Skeletal muscle cell (primary cell): ENCODE measurements around the gene PDPK1.

Source experiments
- DNase-seq: peaks from one replicate; pipeline ENCODE4 v3.0.0-alpha.2; 2010; ENCODE audit warnings: low read depth
- H3K4me3 ChIP-seq: 2 replicates; pipeline ENCODE4 v1.5.1; 2011; ENCODE audit warnings: low read depth, mild to moderate bottlenecking, control low read depth, low read length, moderate library complexity

The PDPK1 gene

GRCh38 chr16:2519711-2520080, 18.1 kb upstream of the PDPK1 start:
- H3K4me3 ChIP-seq, result no peak overlapping the region

DNA sequence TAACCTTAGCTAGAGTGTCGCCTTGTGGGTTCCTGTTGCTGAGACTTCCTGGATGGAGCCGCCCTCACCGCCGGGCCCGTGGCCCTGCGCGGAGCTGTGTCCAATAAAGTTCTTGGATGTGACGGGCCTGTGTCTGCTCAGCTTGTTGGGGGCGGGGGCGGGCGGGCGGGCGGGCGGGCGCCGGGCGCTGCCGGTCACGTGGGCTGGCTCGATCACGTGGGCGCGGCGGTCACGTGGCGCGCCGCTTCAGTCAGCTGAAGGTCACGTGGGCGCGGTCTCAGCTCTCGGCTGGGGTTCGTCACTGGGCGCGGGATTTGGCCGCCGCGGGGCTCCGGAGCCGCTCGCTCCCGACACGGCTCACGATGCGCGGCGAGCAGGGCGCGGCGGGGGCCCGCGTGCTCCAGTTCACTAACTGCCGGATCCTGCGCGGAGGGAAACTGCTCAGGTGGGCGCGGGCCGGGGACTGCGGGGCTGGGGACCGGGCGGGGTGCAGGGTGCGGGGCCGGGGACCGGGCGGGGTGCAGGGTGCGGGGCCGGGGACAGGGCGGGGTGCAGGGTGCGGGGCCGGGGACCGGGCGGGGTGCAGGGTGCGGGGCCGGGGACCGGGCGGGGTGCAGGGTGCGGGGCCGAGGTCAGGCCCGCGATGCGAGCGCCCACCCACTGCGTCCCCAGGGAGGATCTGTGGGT, 17.6 kb upstream of the PDPK1 start, which contains the start of gene AMDHD2:
Gene AMDHD2, plus strand, starts transcription at position 275 of the 687 bp plus-strand sequence. Its CDS starts 88 bp downstream, at position 363.
- peak; percentile 77 for DNase-seq
- peak within 1 kb of the TSS; percentile 61 for H3K4me3 ChIP-seq

More at GRCh38 chr16:2519711-2520080, 18.1 kb upstream of the PDPK1 start:
- no peak for DNase-seq

- H3K4me3 ChIP-seq, result peak overlapping the region; percentile 61
- no peak for DNase-seq
Observed at GRCh38 chr16:2520784-2521531, 16.9 kb upstream of the PDPK1 start.

DNA sequence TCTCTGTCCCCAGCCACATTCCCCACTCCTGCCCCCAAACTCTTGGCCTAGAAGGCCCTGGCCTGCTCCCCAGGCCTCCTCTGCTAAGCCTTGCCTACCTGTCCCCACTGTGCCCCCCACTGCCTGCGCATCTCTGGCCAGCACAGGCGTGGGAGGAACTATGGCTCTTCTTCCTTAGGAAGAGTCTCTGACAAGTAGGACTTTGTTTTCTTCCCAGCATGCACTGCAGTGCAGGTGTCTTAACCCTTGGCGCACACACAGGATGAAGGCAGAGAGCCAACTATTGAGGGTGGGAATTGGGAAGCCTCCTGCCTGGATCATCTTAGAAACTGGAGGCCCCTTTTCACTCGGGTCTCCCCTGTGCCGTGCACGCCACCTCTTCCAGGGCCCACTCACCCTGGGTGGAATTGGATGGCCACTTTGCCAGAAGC, 14.0 kb upstream of the PDPK1 start:
- H3K4me3 ChIP-seq, result no peak overlapping the region
- no peak for DNase-seq

- DNase-seq, result no peak
- H3K4me3 ChIP-seq, result no peak overlapping the region
Observed at GRCh38 chr16:2524339-2524938, 13.4 kb upstream of the PDPK1 start.

GRCh38 chr16:2526135-2526534, 11.7 kb upstream of the PDPK1 start:
- no peak for DNase-seq
- H3K4me3 ChIP-seq, result no peak overlapping the region

- no peak for DNase-seq
- H3K4me3 ChIP-seq, result no peak overlapping the region
Observed at GRCh38 chr16:2527071-2527783, 10.6 kb upstream of the PDPK1 start.

DNA sequence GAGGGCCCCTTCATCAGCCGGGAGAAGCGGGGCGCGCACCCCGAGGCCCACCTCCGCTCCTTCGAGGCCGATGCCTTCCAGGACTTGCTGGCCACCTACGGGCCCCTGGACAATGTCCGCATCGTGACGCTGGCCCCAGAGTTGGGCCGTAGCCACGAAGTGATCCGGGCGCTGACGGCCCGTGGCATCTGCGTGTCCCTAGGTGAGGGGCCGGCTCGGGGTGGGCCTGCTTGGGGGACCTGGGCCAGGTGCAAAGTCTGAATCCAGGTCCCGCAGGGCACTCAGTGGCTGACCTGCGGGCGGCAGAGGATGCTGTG, 10.1 kb upstream of the PDPK1 start:
- no peak overlapping the region for H3K4me3 ChIP-seq
- DNase-seq, result no peak

DNA sequence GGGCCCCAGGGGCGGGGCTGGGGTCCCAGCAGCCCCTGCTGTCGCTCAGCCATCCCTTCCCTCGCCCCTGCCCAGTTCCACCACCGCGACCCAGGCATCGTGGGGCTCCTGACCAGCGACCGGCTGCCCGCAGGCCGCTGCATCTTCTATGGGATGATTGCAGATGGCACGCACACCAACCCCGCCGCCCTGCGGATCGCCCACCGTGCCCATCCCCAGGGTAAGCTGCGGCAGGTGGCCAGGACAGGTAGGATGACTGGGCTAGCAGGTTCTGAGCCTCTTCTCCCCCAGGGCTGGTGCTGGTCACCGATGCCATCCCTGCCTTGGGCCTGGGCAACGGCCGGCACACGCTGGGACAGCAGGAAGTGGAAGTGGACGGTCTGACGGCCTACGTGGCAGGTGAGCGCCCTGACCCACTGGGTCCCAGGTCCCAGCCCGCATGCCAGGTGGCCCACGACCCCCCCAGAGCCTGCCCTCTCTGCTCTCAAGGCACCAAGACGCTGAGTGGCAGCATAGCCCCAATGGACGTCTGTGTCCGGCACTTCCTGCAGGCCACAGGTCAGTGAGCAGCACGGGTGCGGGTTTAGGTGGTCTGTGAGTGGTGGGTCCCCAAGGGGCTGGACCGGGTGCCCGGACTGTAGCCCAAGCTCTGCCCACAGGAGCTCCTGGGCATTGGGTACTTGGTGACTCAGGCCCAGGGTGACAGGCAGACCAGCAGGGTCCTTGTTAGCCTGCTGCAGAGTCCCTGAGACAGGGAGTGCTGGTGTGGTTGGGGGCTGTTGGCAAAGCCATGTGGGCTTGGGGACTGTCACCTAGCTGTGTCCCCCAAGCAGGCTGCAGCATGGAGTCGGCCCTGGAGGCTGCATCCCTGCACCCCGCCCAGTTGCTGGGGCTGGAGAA, 9.4 kb upstream of the PDPK1 start:
- DNase-seq, result no peak
- H3K4me3 ChIP-seq, result no peak overlapping the region

GRCh38 chr16:2529061-2529931, 8.5 kb upstream of the PDPK1 start:
- H3K4me3 ChIP-seq, result no peak overlapping the region
- DNase-seq, result no peak

- no peak overlapping the region for H3K4me3 ChIP-seq
- no peak for DNase-seq
Observed at GRCh38 chr16:2529961-2530628, 7.7 kb upstream of the PDPK1 start.

GRCh38 chr16:2530629-2531318, 7.0 kb upstream of the PDPK1 start:
- no peak overlapping the region for H3K4me3 ChIP-seq
- DNase-seq, result no peak

DNA sequence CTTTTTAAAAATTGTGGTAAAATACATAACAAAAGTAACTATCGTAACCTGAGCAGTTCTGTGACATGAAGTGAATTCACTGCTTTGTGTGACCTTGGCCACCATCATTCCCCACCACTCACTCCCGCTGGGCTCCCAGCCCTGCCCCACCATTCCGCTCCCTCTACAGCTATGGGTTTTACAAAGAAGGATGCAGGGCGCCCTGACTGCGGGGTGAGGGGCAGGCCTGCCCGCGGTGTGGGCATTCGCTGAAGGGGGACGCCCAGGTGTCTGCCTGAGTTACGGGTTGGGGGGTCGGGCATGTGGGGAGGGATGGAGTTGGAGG, 6.5 kb upstream of the PDPK1 start, which contains the start of gene CEMP1:
Gene CEMP1, minus strand, starts transcription at position 38 of the 325 bp plus-strand sequence. CDS start 335 bp downstream, outside the sequence.
- H3K4me3 ChIP-seq, result peak within 1 kb of the TSS; percentile 63
- no peak for DNase-seq

- peak overlapping the region; percentile 63 for H3K4me3 ChIP-seq
- DNase-seq, result peak; percentile 89
Observed at GRCh38 chr16:2531696-2532493, 5.9 kb upstream of the PDPK1 start.

GRCh38 chr16:2532494-2533141, 5.2 kb upstream of the PDPK1 start:
- H3K4me3 ChIP-seq, result peak overlapping the region; percentile 63
- no peak for DNase-seq
